ENCODE results near the gene DNMT3A. TPM values are rescaled to one million over a fixed set of nuclear protein-coding genes. Genes with fewer than 3 reads are reported as not detected.

Gene DNMT3A
- total RNA-seq, 1 experiment from 2014 or later: 8.0 TPM

DNA sequence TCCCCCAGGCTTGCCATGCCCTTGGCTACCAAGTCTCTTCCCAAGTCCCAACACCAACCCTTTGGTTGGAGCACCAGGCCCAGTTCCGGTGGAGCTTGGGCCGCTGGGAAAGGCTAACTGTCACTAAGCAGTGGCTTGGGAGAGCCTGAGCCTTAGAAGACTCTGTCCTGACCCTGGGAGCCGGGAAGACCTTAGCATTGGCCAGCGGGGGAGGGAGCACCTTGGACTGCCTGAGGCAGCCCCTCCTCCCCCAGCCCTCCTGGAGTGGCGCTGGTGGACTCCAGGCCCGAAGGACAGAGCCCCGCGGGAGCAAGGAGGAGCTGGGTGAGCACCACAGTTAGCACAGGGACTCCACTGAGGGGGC, 110.8 kb downstream of the DNMT3A start:
- intact Hi-C loops (cut with micrococcal nuclease): no loop called here
- Mint-ChIP-seq H3K36me3 (ENCODE audit: insufficient read depth, unreplicated experiment) (peaks cover 20% of the 10 kb centered on the region), H3K27ac (ENCODE audit: low read depth, unreplicated experiment) (no peak overlapping the region), H3K27me3 (ENCODE audit: insufficient read depth, unreplicated experiment) (no peaks in the 10 kb centered on the region), H3K4me3 (ENCODE audit: unreplicated experiment) (no peak overlapping the region), H3K4me1 (ENCODE audit: insufficient read depth, unreplicated experiment) (no peaks in the 10 kb centered on the region), H3K9me3 (ENCODE audit: unreplicated experiment) (no peaks in the 10 kb centered on the region)
- no peak for DNase-seq (ENCODE audit: unreplicated experiment)
- TF ChIP-seq CTCF (IDR thresholded peaks at IDR 0.05; ENCODE audit: unreplicated experiment): no peak
- ChIA-PET CTCF (interaction anchor here (0.5 kb wide), 1 partner anchor 113 kb away, joined by 4 read pairs; no protein-coding TSS in a partner anchor), POLR2A (no interaction called here)
- no TSS peak for BruUV-seq (replicated peaks)

- TF ChIP-seq CTCF (IDR thresholded peaks at IDR 0.05; ENCODE audit: unreplicated experiment): no peak
- CTCF ChIA-PET: interaction anchor here (0.7 to 3.4 kb wide), 4 partner anchors 12 to 255 kb away, joined by 3 to 16 read pairs (median 4); no protein-coding TSS in a partner anchor
Measured at GRCh38 chr2:25230198-25230947, 111.4 kb downstream of the DNMT3A start.

DNA sequence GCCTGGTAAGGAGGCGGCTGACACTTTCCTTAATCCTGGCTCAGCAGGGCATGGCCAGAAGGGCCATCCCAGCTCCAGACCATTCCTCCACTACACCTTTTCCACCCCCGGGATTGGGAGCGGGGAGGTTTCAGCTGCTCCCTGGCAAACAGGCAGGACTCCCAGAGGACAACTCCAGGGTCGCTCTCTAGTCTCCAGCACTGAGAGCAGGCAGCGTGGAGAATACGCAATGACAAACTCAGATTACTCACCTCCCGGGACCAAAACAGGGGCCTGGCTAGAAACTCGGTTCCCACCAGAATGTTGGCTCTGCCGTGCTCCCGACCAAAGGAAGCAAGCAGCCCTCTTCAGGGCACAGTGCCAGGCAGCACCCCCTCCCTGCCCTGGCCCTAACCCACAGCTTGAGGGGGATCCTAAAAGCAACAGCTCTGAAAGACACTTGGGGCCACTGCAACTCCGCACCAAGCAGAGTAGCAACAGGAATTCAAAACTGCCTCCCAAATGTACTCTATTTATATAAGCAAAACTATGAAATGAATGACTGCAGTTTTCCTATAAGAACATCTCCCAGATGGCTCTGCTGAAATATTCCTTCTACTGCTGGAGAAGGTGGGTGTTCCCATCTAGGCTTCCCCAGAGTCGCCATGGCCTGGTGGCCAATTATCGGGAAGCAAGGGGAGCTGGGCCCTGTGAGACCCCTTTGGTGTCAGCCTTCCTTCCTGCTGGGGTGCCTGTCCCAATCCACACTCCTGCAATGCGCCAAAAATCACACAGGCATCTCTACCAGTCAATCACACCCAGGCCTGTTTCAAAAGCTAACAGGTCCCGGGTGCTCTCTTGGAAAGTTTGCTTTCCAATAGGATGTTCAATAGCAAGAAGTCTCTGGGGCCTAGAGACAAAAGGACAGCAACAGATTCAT, 112.2 kb downstream of the DNMT3A start:
- no peak overlapping the region for H3K4me3 Mint-ChIP-seq (ENCODE audit: unreplicated experiment)
- no peak for TF ChIP-seq CTCF (IDR thresholded peaks at IDR 0.05; ENCODE audit: unreplicated experiment)
- no peaks in the 10 kb centered on the region for H3K27me3 Mint-ChIP-seq (ENCODE audit: insufficient read depth, unreplicated experiment)
- POLR2A ChIA-PET: interaction anchor here (0.7 kb wide), 1 partner anchor 1203 kb away, joined by 3 read pairs; no protein-coding TSS in a partner anchor
- CTCF ChIA-PET: interaction anchor here (0.6 to 3.4 kb wide), 13 partner anchors 10 to 941 kb away, joined by 3 to 16 read pairs (median 4); no protein-coding TSS in a partner anchor
- H3K27ac Mint-ChIP-seq (ENCODE audit: low read depth, unreplicated experiment): no peak overlapping the region
- no peaks in the 10 kb centered on the region for H3K9me3 Mint-ChIP-seq (ENCODE audit: unreplicated experiment)
- H3K36me3 Mint-ChIP-seq (ENCODE audit: insufficient read depth, unreplicated experiment): peaks cover 12% of the 10 kb centered on the region
- DNase-seq (ENCODE audit: unreplicated experiment): no peak
- no TSS peak for BruUV-seq (replicated peaks)
- intact Hi-C loops (cut with micrococcal nuclease): no loop called here
- H3K4me1 Mint-ChIP-seq (ENCODE audit: insufficient read depth, unreplicated experiment): no peaks in the 10 kb centered on the region

More at GRCh38 chr2:25230198-25230947, 111.4 kb downstream of the DNMT3A start:
- H3K27me3 Mint-ChIP-seq (ENCODE audit: insufficient read depth, unreplicated experiment): no peaks in the 10 kb centered on the region
- H3K4me3 Mint-ChIP-seq (ENCODE audit: unreplicated experiment): no peak overlapping the region
- intact Hi-C loops (cut with micrococcal nuclease): no loop called here
- DNase-seq (ENCODE audit: unreplicated experiment): no peak
- no peaks in the 10 kb centered on the region for H3K4me1 Mint-ChIP-seq (ENCODE audit: insufficient read depth, unreplicated experiment)
- H3K36me3 Mint-ChIP-seq (ENCODE audit: insufficient read depth, unreplicated experiment): peaks cover 17% of the 10 kb centered on the region
- H3K9me3 Mint-ChIP-seq (ENCODE audit: unreplicated experiment): no peaks in the 10 kb centered on the region
- BruUV-seq (replicated peaks): no TSS peak
- POLR2A ChIA-PET: interaction anchor here (0.7 kb wide), 1 partner anchor 1204 kb away, joined by 3 read pairs; no protein-coding TSS in a partner anchor
- no peak overlapping the region for H3K27ac Mint-ChIP-seq (ENCODE audit: low read depth, unreplicated experiment)

- POLR2A ChIA-PET: no interaction called here
- H3K36me3 Mint-ChIP-seq (ENCODE audit: insufficient read depth, unreplicated experiment): peaks cover 7% of the 10 kb centered on the region
- peak; percentile 81 for DNase-seq (ENCODE audit: unreplicated experiment)
- peak; percentile 60 for TF ChIP-seq CTCF (IDR thresholded peaks at IDR 0.05; ENCODE audit: unreplicated experiment)
- no peaks in the 10 kb centered on the region for H3K4me1 Mint-ChIP-seq (ENCODE audit: insufficient read depth, unreplicated experiment)
- CTCF ChIA-PET: interaction anchor here (0.6 to 3.4 kb wide), 12 partner anchors 10 to 941 kb away, joined by 3 to 16 read pairs (median 5); no protein-coding TSS in a partner anchor
- H3K4me3 Mint-ChIP-seq (ENCODE audit: unreplicated experiment): no peak overlapping the region
- no peaks in the 10 kb centered on the region for H3K9me3 Mint-ChIP-seq (ENCODE audit: unreplicated experiment)
- no TSS peak for BruUV-seq (replicated peaks)
- intact Hi-C loops (cut with micrococcal nuclease): no loop called here
- H3K27me3 Mint-ChIP-seq (ENCODE audit: insufficient read depth, unreplicated experiment): no peaks in the 10 kb centered on the region
- no peak overlapping the region for H3K27ac Mint-ChIP-seq (ENCODE audit: low read depth, unreplicated experiment)
Measured at GRCh38 chr2:25228848-25229278, 112.9 kb downstream of the DNMT3A start.
